LoVo (cell line): ENCODE measurements around the gene ZNF808.
"Not testable (repeated sequence)": the region's sequence is repeated elsewhere in the genome, so short reads cannot be mapped to it uniquely, and the experiment has no call there.

Source experiments
- DNase-seq: peaks from one replicate; pipeline ENCODE4 v3.0.0-alpha.2; 2016; ENCODE audit warnings: low spot score

Gene ZNF808

GRCh38 chr19:52527134-52527955 lies at the start of gene ZNF808:
TSS of gene ZNF808 (plus strand) at chr19:52527668. CDS start at chr19:52543285, 15,617 bp downstream.
- DNase-seq, result peak; percentile 91

- DNase-seq, result not testable (repeated sequence)
Measured at GRCh38 chr19:52484111-52484743, 43.2 kb upstream of the ZNF808 start.

- DNase-seq, result not testable (repeated sequence)
Measured at GRCh38 chr19:52485064-52485463, 42.4 kb upstream of the ZNF808 start.

- not testable (repeated sequence) for DNase-seq
Measured at GRCh38 chr19:52485561-52486240, 41.8 kb upstream of the ZNF808 start.

GRCh38 chr19:52492201-52492993 lies 35.1 kb upstream of the ZNF808 start:
- no peak for DNase-seq

GRCh38 chr19:52492994-52493470 lies 34.4 kb upstream of the ZNF808 start:
- no peak for DNase-seq

GRCh38 chr19:52494518-52494917 lies 33.0 kb upstream of the ZNF808 start:
- no peak for DNase-seq

- no peak for DNase-seq
Measured at GRCh38 chr19:52498571-52498970, 28.9 kb upstream of the ZNF808 start.

- not testable (repeated sequence) for DNase-seq
Measured at GRCh38 chr19:52500474-52500873, 27.0 kb upstream of the ZNF808 start.

GRCh38 chr19:52500991-52501390 lies 26.5 kb upstream of the ZNF808 start:
- DNase-seq, result not testable (repeated sequence)

GRCh38 chr19:52507266-52507665 lies 20.2 kb upstream of the ZNF808 start:
- DNase-seq, result no peak

- no peak for DNase-seq
Measured at GRCh38 chr19:52516191-52516590, 11.3 kb upstream of the ZNF808 start.

- DNase-seq, result no peak
Measured at GRCh38 chr19:52518646-52519045, 8.8 kb upstream of the ZNF808 start.

GRCh38 chr19:52519175-52519574 lies 8.3 kb upstream of the ZNF808 start:
- DNase-seq, result not testable (repeated sequence)

- DNase-seq, result no peak
Measured at GRCh38 chr19:52520013-52520412, 7.5 kb upstream of the ZNF808 start.

GRCh38 chr19:52522551-52522950 lies 4.9 kb upstream of the ZNF808 start:
- DNase-seq, result no peak

GRCh38 chr19:52524086-52524485 lies 3.4 kb upstream of the ZNF808 start:
- no peak for DNase-seq

- DNase-seq, result no peak
Measured at GRCh38 chr19:52527956-52528351, 486 bp downstream of the ZNF808 start.

GRCh38 chr19:52532480-52532879 lies 5.0 kb downstream of the ZNF808 start:
- DNase-seq, result no peak

- DNase-seq, result no peak
Measured at GRCh38 chr19:52533901-52534300, 6.4 kb downstream of the ZNF808 start.

GRCh38 chr19:52535385-52535770 lies 7.9 kb downstream of the ZNF808 start:
- not testable (repeated sequence) for DNase-seq
